Left lung (tissue), 10 donors: Measurements from ENCODE around the gene TNS3. TPM values are rescaled to one million over a fixed set of nuclear protein-coding genes. Genes with fewer than 3 reads are reported as not detected.
A peak's percentile ranks its signal among the peaks of the same experiment; 100 is the strongest.
"Not testable (repeated sequence)": the region's sequence is repeated elsewhere in the genome, so short reads cannot be mapped to it uniquely, and the experiment has no call there.

ENCODE experiments used
- ATAC-seq: fragments of 200-7000 bp; cut with Tn5 transposase; one replicate; pipeline ENCODE4 v1.9.1; 2020; ENCODE audit warnings: moderate library complexity
- DNase-seq, 4 donors: peaks; one replicate each; pipeline ENCODE4 v3.0.0-alpha.2; 2013 to 2020
- H3K27ac ChIP-seq, 2 donors: fragments of 200-600 bp; sonication (generic) in 1 of 2; one replicate each; pipeline versions ENCODE4 v1.5.0 to v1.8.0; 2020 to 2021
- H3K27me3 ChIP-seq, 2 donors: fragments of 200-600 bp; sonication (generic) in 1 of 2; one replicate each; pipeline versions ENCODE4 v1.5.0 to v1.8.0; 2020 to 2021
- H3K36me3 ChIP-seq, 2 donors: fragments of 200-600 bp; sonication (generic) in 1 of 2; one replicate each; pipeline versions ENCODE4 v1.5.0 to v1.8.0; 2020 to 2021
- H3K4me1 ChIP-seq, 2 donors: fragments of 200-600 bp; one replicate each; pipeline ENCODE4 v1.8.0; 2021
- H3K4me3 ChIP-seq, 2 donors: fragments of 200-600 bp; sonication (generic) in 1 of 2; one replicate each; pipeline versions ENCODE4 v1.5.0 to v1.8.0; 2020 to 2021; ENCODE audit warnings: mild to moderate bottlenecking in 1 of 2
- H3K9me3 ChIP-seq, 2 donors: fragments of 200-600 bp; sonication (generic) in 1 of 2; one replicate each; pipeline versions ENCODE4 v1.5.0 to v1.8.0; 2020 to 2021
- CTCF ChIP-seq, 2 donors: fragments of 200-600 bp; sonication (generic) in 1 of 2; IDR thresholded peaks; one replicate each; pipeline versions ENCODE4 v1.5.0 to v1.8.0; 2021; ENCODE audit warnings: antibody characterized with exemption in 2 of 2
- intact Hi-C, 2 donors: fragments of 100-400 bp; cut with DNase I; formaldehyde crosslinking; loops; one replicate each; pipeline versions ENCODE4 v1.11.2 to v1.14.2; 2022
- polyA plus RNA-seq, 6 donors: library from polyadenylated mRNA; unstranded; fragments of 120-200 nt; gene quantifications; one replicate each; pipeline ENCODE4 v1.2.1, GENCODE V29; 2013; ENCODE audit not compliant: insufficient read length in 6 of 6
- total RNA-seq, 2 donors: library from RNA; stranded (reverse); fragmentation: NEBNext Ultra II Directional; extraction: Animal tissue kit (Norgen Biotek cat#: 25700); gene quantifications; one replicate each; pipeline ENCODE4 v1.2.1, GENCODE V29; 2021
- donor health status: DM: no; HTN: yes; CAD: no.
- donor health status: DM: no; HTN: no; CAD: no.

The TNS3 gene
- total and polyA plus RNA-seq, 8 donors: 86.3 to 151 (median 97.8) TPM

DNA sequence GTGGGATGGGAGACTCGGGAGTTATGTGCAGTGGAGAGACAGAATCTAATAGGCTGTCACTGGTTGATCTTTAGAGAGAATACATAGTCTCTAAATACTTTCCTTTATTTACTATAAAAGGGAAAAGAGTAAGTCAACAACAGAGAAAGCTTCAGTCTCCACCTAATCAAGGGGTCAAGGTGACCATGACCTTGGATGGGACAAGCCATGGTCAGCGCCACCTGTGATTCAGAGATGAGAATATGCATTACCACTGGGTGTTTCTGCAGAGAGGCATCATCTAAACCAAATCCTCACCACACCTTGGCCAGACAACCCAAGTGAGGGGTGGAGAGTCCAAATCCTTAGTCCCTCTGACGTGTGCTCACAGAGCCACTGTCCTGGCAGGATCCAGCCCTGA is 39.9 kb downstream of the TNS3 start:
- H3K27me3 ChIP-seq: peaks cover 0 to 11% of the 10 kb centered on the region in 2 donors
- TF ChIP-seq CTCF (IDR thresholded peaks at IDR 0.05): no peak
- no peaks in the 10 kb centered on the region for H3K36me3 ChIP-seq
- ATAC-seq (no peak), DNase-seq (no peak)
- H3K4me1 ChIP-seq: peaks cover 9 to 32% of the 10 kb centered on the region in 2 donors
- no peaks in the 10 kb centered on the region for H3K9me3 ChIP-seq
- H3K4me3 ChIP-seq: no peak overlapping the region
- no peak overlapping the region for H3K27ac ChIP-seq
- intact Hi-C loops: no loop called here

GRCh38 chr7:47541485-47541884 is 40.4 kb downstream of the TNS3 start:
- DNase-seq: peak in 1 of 4 donors; percentile 14
- peaks cover 11 to 38% of the 10 kb centered on the region in 2 donors for H3K4me1 ChIP-seq
- H3K36me3 ChIP-seq, H3K27ac ChIP-seq, ATAC-seq, intact Hi-C loops, H3K9me3 ChIP-seq, H3K4me3 ChIP-seq: not testable (repeated sequence)
- H3K27me3 ChIP-seq: peaks cover 0 to 16% of the 10 kb centered on the region in 2 donors

DNA sequence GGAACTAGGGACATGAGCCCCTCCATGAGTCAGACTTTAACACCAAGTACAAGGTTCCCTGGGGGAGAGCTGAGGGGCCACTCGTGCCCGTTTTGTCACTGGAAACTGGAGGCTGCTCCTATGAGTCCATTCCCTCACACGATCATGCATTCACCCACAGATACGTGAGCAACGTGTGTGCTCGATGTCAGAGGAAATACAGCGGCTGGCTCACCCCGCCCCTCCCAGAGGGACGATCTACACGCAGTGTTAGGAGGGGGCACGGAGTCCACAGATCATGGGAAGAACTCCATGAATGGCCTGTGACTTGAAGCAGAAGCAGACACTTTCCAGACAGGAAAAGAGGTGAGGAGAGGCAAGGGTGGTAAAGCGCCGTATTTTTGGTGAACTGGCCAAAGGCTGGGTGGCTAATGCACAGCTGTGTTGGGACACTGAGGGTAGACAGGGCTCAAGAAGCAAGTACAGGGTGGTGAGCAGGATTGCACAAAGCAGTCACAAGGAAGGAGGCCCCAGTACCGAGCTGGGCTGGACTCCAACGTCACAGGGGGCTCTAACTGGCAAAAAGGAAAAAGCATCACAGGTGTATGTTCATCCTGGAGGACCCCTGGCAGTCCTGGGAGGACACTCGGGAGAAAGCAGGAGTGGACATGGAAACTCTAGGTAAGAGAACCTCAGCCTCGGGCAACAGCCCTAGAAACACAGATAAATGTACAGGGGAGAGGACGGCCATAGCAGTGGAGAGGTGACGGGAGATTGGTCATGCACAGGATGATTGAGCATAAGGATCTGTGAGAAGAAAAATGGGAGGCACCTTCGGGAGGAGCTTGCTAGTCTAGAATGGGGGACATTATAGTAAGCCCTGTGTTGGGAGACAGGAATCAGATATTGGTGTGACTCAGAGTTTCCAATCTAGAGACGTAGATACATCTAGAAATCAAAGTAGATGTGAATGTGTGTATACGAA is 41.2 kb downstream of the TNS3 start:
- Histone ChIP-seq H3K4me3 (no peak overlapping the region), H3K27me3 (peaks cover 0 to 20% of the 10 kb centered on the region in 2 donors), H3K9me3 (no peaks in the 10 kb centered on the region), H3K36me3 (no peaks in the 10 kb centered on the region), H3K4me1 (peaks cover 14 to 46% of the 10 kb centered on the region in 2 donors), H3K27ac (no peak overlapping the region)
- ATAC-seq: no peak
- intact Hi-C loops: no loop called here
- no peak for TF ChIP-seq CTCF (IDR thresholded peaks at IDR 0.05)
- DNase-seq: no peak

- ATAC-seq (no peak), DNase-seq (no peak)
- H3K9me3 ChIP-seq: no peaks in the 10 kb centered on the region
- TF ChIP-seq CTCF (IDR thresholded peaks at IDR 0.05): no peak
- H3K4me3 ChIP-seq: no peak overlapping the region
- no peaks in the 10 kb centered on the region for H3K36me3 ChIP-seq
- H3K4me1 ChIP-seq: peaks cover 14 to 46% of the 10 kb centered on the region in 2 donors
- no peak overlapping the region for H3K27ac ChIP-seq
- H3K27me3 ChIP-seq: peaks cover 0 to 20% of the 10 kb centered on the region in 2 donors
- intact Hi-C loops: no loop called here
Observed at GRCh38 chr7:47540053-47540386, 41.9 kb downstream of the TNS3 start.

GRCh38 chr7:47539398-47540052 is 42.4 kb downstream of the TNS3 start:
- no peak for TF ChIP-seq CTCF (IDR thresholded peaks at IDR 0.05)
- no peak overlapping the region for H3K27ac ChIP-seq
- H3K4me1 ChIP-seq: peaks cover 14 to 44% of the 10 kb centered on the region in 2 donors
- ATAC-seq: no peak
- H3K4me3 ChIP-seq: no peak overlapping the region
- intact Hi-C loops: no loop called here
- H3K27me3 ChIP-seq: peaks cover 0 to 20% of the 10 kb centered on the region in 2 donors
- no peaks in the 10 kb centered on the region for H3K36me3 ChIP-seq
- peak in 1 of 4 donors; percentile 34 for DNase-seq
- no peaks in the 10 kb centered on the region for H3K9me3 ChIP-seq
